ENCODE measurements around the gene PLCE1. TPM values are rescaled to one million over a fixed set of nuclear protein-coding genes. Genes with fewer than 3 reads are reported as not detected.

Gene PLCE1
- total and polyA plus RNA-seq, 2 experiments from 2014 or later, result 4.7 to 10.8 TPM

GRCh38 chr10:94006591-94007550 is 13.1 kb downstream of the PLCE1 start:
- Histone ChIP-seq H3K4me3 (no peak overlapping the region), H3K36me3 (replicated peaks; ENCODE audit: insufficient read depth, low read depth) (no peaks in the 10 kb centered on the region), H3K27ac (peak overlapping the region; percentile 91), H3K79me2 (peaks cover 34% of the 10 kb centered on the region), H2AFZ (no peak overlapping the region), H3K9me3 (ENCODE audit: low read depth) (no peaks in the 10 kb centered on the region), H3K4me1 (ENCODE audit: insufficient read depth) (peaks cover 27% of the 10 kb centered on the region), H3K4me2 (peak overlapping the region; percentile 66), H4K20me1 (ENCODE audit: insufficient read depth, poor library complexity, severe bottlenecking) (no peaks in the 10 kb centered on the region), H3K9me2 (replicated peaks; ENCODE audit: insufficient read depth) (no peaks in the 10 kb centered on the region), H3K27me3 (no peaks in the 10 kb centered on the region)
- TF ChIP-seq EZH2 (IDR thresholded peaks at IDR 0.05; ENCODE audit: borderline replicate concordance), result no peak
- no peak for TF ChIP-seq EZH2phosphoT487 (IDR thresholded peaks at IDR 0.05; ENCODE audit: low read depth, severe bottlenecking, unreplicated experiment)
- no peak for TF ChIP-seq CTCF (IDR thresholded peaks at IDR 0.05; ENCODE audit: poor library complexity)
- DNase-seq (ENCODE audit: low spot score), result peak; percentile 76
- 30% methylated on average over 4 of the region's 4 CpGs for WGBS (ENCODE audit: low lambda C conversion rate, missing lambda C conversion rate)

GRCh38 chr10:94008526-94008925 is 14.8 kb downstream of the PLCE1 start:
- Histone ChIP-seq H2AFZ (no peak overlapping the region), H3K9me3 (ENCODE audit: low read depth) (no peaks in the 10 kb centered on the region), H3K9me2 (replicated peaks; ENCODE audit: insufficient read depth) (no peaks in the 10 kb centered on the region), H3K79me2 (peaks cover 25% of the 10 kb centered on the region), H3K4me2 (no peak overlapping the region), H3K36me3 (replicated peaks; ENCODE audit: insufficient read depth, low read depth) (no peaks in the 10 kb centered on the region), H4K20me1 (ENCODE audit: insufficient read depth, poor library complexity, severe bottlenecking) (no peaks in the 10 kb centered on the region), H3K4me3 (no peak overlapping the region), H3K4me1 (ENCODE audit: insufficient read depth) (peaks cover 32% of the 10 kb centered on the region), H3K27me3 (no peaks in the 10 kb centered on the region), H3K27ac (peak overlapping the region; percentile 90)
- TF ChIP-seq EZH2phosphoT487 (IDR thresholded peaks at IDR 0.05; ENCODE audit: low read depth, severe bottlenecking, unreplicated experiment) (no peak), CTCF (IDR thresholded peaks at IDR 0.05; ENCODE audit: poor library complexity) (no peak), EZH2 (IDR thresholded peaks at IDR 0.05; ENCODE audit: borderline replicate concordance) (no peak)
- 93% methylated on average over 2 of the region's 2 CpGs for WGBS (ENCODE audit: low lambda C conversion rate, missing lambda C conversion rate)
- DNase-seq (ENCODE audit: low spot score), result no peak

GRCh38 chr10:94010116-94010515 is 16.4 kb downstream of the PLCE1 start:
- TF ChIP-seq EZH2phosphoT487 (IDR thresholded peaks at IDR 0.05; ENCODE audit: low read depth, severe bottlenecking, unreplicated experiment) (no peak), EZH2 (IDR thresholded peaks at IDR 0.05; ENCODE audit: borderline replicate concordance) (no peak), CTCF (IDR thresholded peaks at IDR 0.05; ENCODE audit: poor library complexity) (no peak)
- 85% methylated on average over 2 of the region's 2 CpGs for WGBS (ENCODE audit: low lambda C conversion rate, missing lambda C conversion rate)
- no peaks in the 10 kb centered on the region for H4K20me1 ChIP-seq (ENCODE audit: insufficient read depth, poor library complexity, severe bottlenecking)
- no peak for DNase-seq (ENCODE audit: low spot score)
- H2AFZ ChIP-seq, result no peak overlapping the region
- no peak overlapping the region for H3K4me2 ChIP-seq
- no peak overlapping the region for H3K27ac ChIP-seq
- no peaks in the 10 kb centered on the region for H3K9me3 ChIP-seq (ENCODE audit: low read depth)
- no peaks in the 10 kb centered on the region for H3K9me2 ChIP-seq (replicated peaks; ENCODE audit: insufficient read depth)
- H3K27me3 ChIP-seq, result no peaks in the 10 kb centered on the region
- H3K4me3 ChIP-seq, result no peak overlapping the region
- H3K79me2 ChIP-seq, result peaks cover 19% of the 10 kb centered on the region
- H3K4me1 ChIP-seq (ENCODE audit: insufficient read depth), result peaks cover 31% of the 10 kb centered on the region
- H3K36me3 ChIP-seq (replicated peaks; ENCODE audit: insufficient read depth, low read depth), result no peaks in the 10 kb centered on the region

Data from hepatocyte (in vitro differentiated cells).